K562 (cell line): ENCODE data around the gene ATXN1. TPM values are rescaled to one million over a fixed set of nuclear protein-coding genes. Genes with fewer than 3 reads are reported as not detected.
"Not testable (repeated sequence)": the region's sequence is repeated elsewhere in the genome, so short reads cannot be mapped to it uniquely, and the experiment has no call there.

Source experiments
- ATAC-seq: fragments of 200-7000 bp; cut with Tn5 transposase; 3 replicates; pipeline ENCODE4 v1.9.1; 2020; ENCODE audit warnings: moderate library complexity
- BruUV-seq: library from RNA; stranded (reverse); fragments of 400-500 nt; replicated peaks from 2 replicates; lab custom pipeline; 2021; lab: Mats Ljungman, UMichigan
- CTCF ChIA-PET: fragments of 300-600 bp; formaldehyde crosslinking; extraction: SDS; loops from one replicate; lab custom pipeline; 2021; ENCODE audit warnings: low intra/inter-chr PET ratio; lab: Yijun Ruan, JAX
- POLR2A ChIA-PET: fragments of 300-600, 350-650 bp; sonication (Branson Sonifier 250); formaldehyde crosslinking; extraction: SDS; loops from one replicate; lab custom pipeline; 2021; ENCODE audit warnings: antibody characterized with exemption, inconsistent platforms; lab: Yijun Ruan, JAX
- DNase-seq, 4 experiments: peaks; one replicate each; pipeline versions ENCODE4 v3.0.0 to v3.0.0-alpha.2; 2011 to 2018; ENCODE audit warnings: low spot score in 3 of 4, mixed read lengths in 3 of 4; ENCODE audit errors: extremely low read depth in 1 of 4
- FAIRE-seq: peaks from 2 replicates; lab custom pipeline; 2011; peaks lifted over from hg19 to GRCh38; lab: Jason Lieb, UNC
- H2AFZ ChIP-seq: 2 replicates; pipeline ENCODE4 v1.6.0; 2011; ENCODE audit warnings: low read depth, low read length, control low read depth, inconsistent platforms
- H3K27ac ChIP-seq: fragments of 200-600 bp; 3 replicates; pipeline ENCODE4 v1.8.0; 2011; ENCODE audit warnings: low read depth, mild to moderate bottlenecking, control low read depth, inconsistent platforms, low read length, moderate library complexity, mixed read lengths; ENCODE audit errors: extremely low read depth
- H3K27me3 ChIP-seq, 2 experiments: fragments of 300-600 bp in 1 of 2; 2 replicates in 1 of 2; 3 replicates in 1 of 2; pipeline versions ENCODE4 v1.6.0 to v1.8.0; 2011; ENCODE audit warnings: inconsistent platforms in 2 of 2, low read length in 2 of 2, mild to moderate bottlenecking in 1 of 2, mixed read lengths in 1 of 2, moderate library complexity in 1 of 2; ENCODE audit not compliant: control insufficient read depth in 2 of 2, insufficient read depth in 2 of 2
- H3K36me3 ChIP-seq: fragments of 300-600 bp; 3 replicates; pipeline ENCODE4 v1.8.0; 2011; ENCODE audit warnings: mild to moderate bottlenecking, low read length, inconsistent platforms; ENCODE audit not compliant: control insufficient read depth, insufficient read depth
- H3K4me1 ChIP-seq, 2 experiments: fragments of 200-600 bp in 1 of 2; replicated peaks in 1 of 2; 2 replicates in 1 of 2; 3 replicates in 1 of 2; pipeline versions ENCODE4 v1.5.1 to v1.8.0; 2011; ENCODE audit warnings: inconsistent platforms in 2 of 2, low read length in 2 of 2, mild to moderate bottlenecking in 1 of 2, mixed read lengths in 1 of 2, moderate library complexity in 1 of 2; ENCODE audit not compliant: control insufficient read depth in 2 of 2, insufficient read depth in 2 of 2
- H3K4me2 ChIP-seq: 2 replicates; pipeline ENCODE4 v1.6.1; 2011; ENCODE audit warnings: low read length, control low read depth, inconsistent platforms, mixed read lengths; ENCODE audit not compliant: insufficient read depth
- H3K4me3 ChIP-seq: fragments of 200-600 bp; sonication (generic), shearing (Covaris generic); 2 replicates; pipeline ENCODE4 v1.5.1; 2016; ENCODE audit warnings: control low read depth, inconsistent platforms
- H3K79me2 ChIP-seq: fragments of 200-600 bp; 3 replicates; pipeline ENCODE4 v1.8.0; 2011; ENCODE audit warnings: low read length, inconsistent platforms; ENCODE audit not compliant: control insufficient read depth, insufficient read depth
- H3K9ac ChIP-seq, 2 experiments: 2 replicates each; pipeline versions ENCODE4 v1.6.0 to v1.6.1; 2011; ENCODE audit warnings: low read depth in 2 of 2, low read length in 2 of 2, control low read depth in 1 of 2, inconsistent platforms in 1 of 2, mild to moderate bottlenecking in 1 of 2, mixed read lengths in 1 of 2; ENCODE audit not compliant: insufficient read depth in 1 of 2
- H3K9me1 ChIP-seq: one replicate; pipeline ENCODE4 v1.6.0; 2011; ENCODE audit warnings: inconsistent platforms, mild to moderate bottlenecking, low read length, moderate library complexity; ENCODE audit not compliant: control insufficient read depth, insufficient read depth
- H3K9me3 ChIP-seq: replicated peaks from 2 replicates; pipeline ENCODE4 v1.5.1; 2011; ENCODE audit warnings: low read depth, low read length, inconsistent platforms; ENCODE audit not compliant: control insufficient read depth, insufficient read depth
- H4K20me1 ChIP-seq: replicated peaks from 2 replicates; pipeline ENCODE4 v1.6.1; 2011; ENCODE audit warnings: low read length, inconsistent platforms, mixed read lengths; ENCODE audit not compliant: control insufficient read depth, insufficient read depth
- CHCHD3 ChIP-seq: fragments of 250-450 bp; sonication (Bioruptor Pico); IDR thresholded peaks from 2 replicates; pipeline ENCODE4 v2.1.2; 2022; ENCODE audit warnings: mild to moderate bottlenecking
- ELF4 ChIP-seq: fragments of 450-650 bp; formaldehyde crosslinking; IDR thresholded peaks from 2 replicates; pipeline ENCODE4 v1.4.0; 2022; ENCODE audit warnings: missing genetic modification characterization
- FOXJ3 ChIP-seq: sonication (generic); formaldehyde crosslinking; IDR thresholded peaks from 2 replicates; pipeline ENCODE4 v1.4.0; 2020; ENCODE audit warnings: mild to moderate bottlenecking, missing genetic modification reagents
- HEY1 ChIP-seq: fragments of 250-450 bp; sonication (Bioruptor Pico); IDR thresholded peaks from 2 replicates; pipeline ENCODE4 v1.5.0; 2020; ENCODE audit warnings: mild to moderate bottlenecking, moderate library complexity, borderline replicate concordance
- NR2F6 ChIP-seq: fragments of 450-650 bp; formaldehyde crosslinking; IDR thresholded peaks from 2 replicates; pipeline ENCODE4 v1.4.0; 2020; ENCODE audit warnings: mild to moderate bottlenecking
- SMARCB1 ChIP-seq: IDR thresholded peaks from 2 replicates; pipeline ENCODE4 v1.6.1; 2011; ENCODE audit warnings: improper control_type of control experiment, low read depth; ENCODE audit not compliant: insufficient read length
- TRIM28 ChIP-seq: fragments of 450-650 bp; IDR thresholded peaks from 2 replicates; pipeline ENCODE4 v1.6.1; 2017
- WGBS: fragments of 100-300 bp; shearing (Covaris generic); methylation state at CpG from one replicate; pipeline ENCODE4 v1.1.6; 2016; ENCODE audit warnings: low coverage, mixed read lengths; ENCODE audit not compliant: insufficient coverage; ENCODE audit errors: missing lambda C conversion rate; 5-methylcytosine and 5-hydroxymethylcytosine counted together
- in situ Hi-C: fragments of 300-500 bp; cut with MboI; formaldehyde crosslinking; loops from 4 replicates; pipeline ENCODE4 v1.15.0; 2018; ENCODE audit warnings: inconsistent platforms, mixed read lengths
- intact Hi-C: fragments of 100-400 bp; cut with micrococcal nuclease; formaldehyde crosslinking; loops from 2 replicates; pipeline ENCODE4 v1.14.2; 2022
- polyA plus RNA-seq, 8 experiments: library from polyadenylated mRNA; depleted of rRNA in 4 of 8; stranded (reverse) in 5 of 8; unstranded in 3 of 8; fragments of >200 nt; fragmentation: Nextera tagmentation in 2 of 8; fragmentation: Illumina TruSeq in 1 of 8; extraction: Ambion mirVana in 2 of 8; extraction: Trizol in 1 of 8; gene quantifications; 2 replicates each; pipeline versions ENCODE4 v1.2.1 to v1.2.3, GENCODE V29; 2011 to 2014; ENCODE audit warnings: inconsistent platforms in 1 of 8, missing spikeins in 1 of 8
- total RNA-seq, 7 experiments: library from RNA; depleted of rRNA in 6 of 7; stranded (reverse); fragments of >200 nt in 6 of 7; fragmentation: Illumina TruSeq in 2 of 7; extraction: Trizol in 2 of 7; gene quantifications; 2 replicates each; pipeline versions ENCODE4 v1.2.1 to v1.2.3, GENCODE V29; 2011 to 2021; ENCODE audit warnings: low replicate concordance in 1 of 7
- TF ChIP-seq, protein P1 (sequence below): sonication (generic); IDR thresholded peaks from 2 replicates; pipeline ENCODE4 v1.6.1; 2016

The ATXN1 gene
- total and polyA plus RNA-seq, 9 of the 15 experiments (the other 6 are each of a cell fraction or from before 2014, with no cell fraction given): under 0.01 to 1.2 (median 0.58) TPM

DNA sequence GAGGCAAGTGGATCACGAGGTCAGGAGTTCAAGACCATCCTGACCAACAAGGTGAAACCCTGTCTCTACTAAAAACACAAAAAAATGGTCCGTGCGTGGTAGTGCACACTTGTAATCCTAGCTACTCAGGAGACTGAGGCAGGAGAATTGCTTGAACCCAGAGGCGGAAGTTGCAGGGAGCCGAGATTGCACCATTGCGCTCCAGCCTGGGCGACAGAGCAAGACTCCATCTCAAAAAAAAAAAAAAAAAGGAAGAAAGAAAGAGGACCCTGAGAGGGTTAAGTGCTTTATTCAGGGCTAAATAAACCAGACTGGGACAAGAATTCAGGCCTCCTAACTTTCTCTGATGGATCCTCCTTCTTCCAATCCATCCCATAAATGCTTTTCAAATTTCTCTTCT is 54.8 kb downstream of the ATXN1 start:
- H2AFZ ChIP-seq, FAIRE-seq, H4K20me1 ChIP-seq, ATAC-seq, POLR2A ChIA-PET, DNase-seq, H3K4me2 ChIP-seq, H3K9me3 ChIP-seq, in situ Hi-C loops, BruUV-seq, H3K27ac ChIP-seq, H3K36me3 ChIP-seq, H3K4me3 ChIP-seq, H3K9me1 ChIP-seq, intact Hi-C loops, H3K4me1 ChIP-seq, CTCF ChIA-PET, H3K9ac ChIP-seq, H3K79me2 ChIP-seq: not testable (repeated sequence)
- peaks cover 2 to 15% of the 10 kb centered on the region in 2 experiments; a peak in 2 of 5 replicates for H3K27me3 ChIP-seq
- WGBS: 4% methylated on average over 7 of the region's 7 CpGs

DNA sequence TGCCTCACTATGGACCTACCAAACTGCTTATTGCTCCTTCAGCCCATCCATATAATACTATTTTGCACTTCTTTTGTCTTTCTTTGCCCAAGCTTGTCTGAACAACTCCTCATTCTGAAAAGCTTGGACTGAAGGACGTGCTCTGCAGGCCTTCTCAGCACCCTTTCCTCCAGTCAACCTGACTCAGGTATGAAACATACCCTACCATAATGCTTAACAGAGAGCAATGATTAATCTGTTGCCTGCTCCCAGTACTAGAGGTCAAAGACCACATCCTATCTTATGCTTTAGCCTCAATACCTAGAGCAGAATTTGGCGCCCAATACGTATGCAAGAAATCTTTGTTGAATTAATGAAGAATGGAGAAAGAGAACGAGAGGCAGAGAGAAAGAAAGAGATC is 55.2 kb downstream of the ATXN1 start:
- H2AFZ ChIP-seq: no peak overlapping the region
- no peak overlapping the region for H3K4me3 ChIP-seq
- 0% methylated on average over 4 of the region's 4 CpGs for WGBS
- intact Hi-C loops: no loop called here
- no peaks in the 10 kb centered on the region for H3K36me3 ChIP-seq
- H3K27ac ChIP-seq: no peak overlapping the region
- H3K4me2 ChIP-seq: no peak overlapping the region
- H3K9me1 ChIP-seq: no peaks in the 10 kb centered on the region
- no peak for DNase-seq
- in situ Hi-C loops: no loop called here
- H3K79me2 ChIP-seq: no peaks in the 10 kb centered on the region
- no peak for TF ChIP-seq CHCHD3
- TF ChIP-seq, protein P1, sequence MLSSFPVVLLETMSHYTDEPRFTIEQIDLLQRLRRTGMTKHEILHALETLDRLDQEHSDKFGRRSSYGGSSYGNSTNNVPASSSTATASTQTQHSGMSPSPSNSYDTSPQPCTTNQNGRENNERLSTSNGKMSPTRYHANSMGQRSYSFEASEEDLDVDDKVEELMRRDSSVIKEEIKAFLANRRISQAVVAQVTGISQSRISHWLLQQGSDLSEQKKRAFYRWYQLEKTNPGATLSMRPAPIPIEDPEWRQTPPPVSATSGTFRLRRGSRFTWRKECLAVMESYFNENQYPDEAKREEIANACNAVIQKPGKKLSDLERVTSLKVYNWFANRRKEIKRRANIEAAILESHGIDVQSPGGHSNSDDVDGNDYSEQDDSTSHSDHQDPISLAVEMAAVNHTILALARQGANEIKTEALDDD: no peak
- no peak for TF ChIP-seq TRIM28
- TF ChIP-seq NR2F6 (CRISPR knock-in tag): no peak
- no peak for TF ChIP-seq FOXJ3 (CRISPR knock-in tag)
- no peak for TF ChIP-seq ELF4 (CRISPR knock-in tag)
- no peak for TF ChIP-seq HEY1 (CRISPR knock-in tag)
- TF ChIP-seq SMARCB1: no peak
- H3K9me3 ChIP-seq: no peaks in the 10 kb centered on the region
- H3K27me3 ChIP-seq: peaks cover 2 to 15% of the 10 kb centered on the region in 2 experiments; a peak in 2 of 5 replicates
- no TSS peak for BruUV-seq
- H3K9ac ChIP-seq: no peak overlapping the region
- H4K20me1 ChIP-seq: no peaks in the 10 kb centered on the region
- FAIRE-seq: no peak
- CTCF ChIA-PET: no interaction called here
- H3K4me1 ChIP-seq: no peaks in the 10 kb centered on the region
- ATAC-seq: no peak
- POLR2A ChIA-PET: no interaction called here
